Measurements from ENCODE around the gene CCRL2.

The CCRL2 gene, protein sequence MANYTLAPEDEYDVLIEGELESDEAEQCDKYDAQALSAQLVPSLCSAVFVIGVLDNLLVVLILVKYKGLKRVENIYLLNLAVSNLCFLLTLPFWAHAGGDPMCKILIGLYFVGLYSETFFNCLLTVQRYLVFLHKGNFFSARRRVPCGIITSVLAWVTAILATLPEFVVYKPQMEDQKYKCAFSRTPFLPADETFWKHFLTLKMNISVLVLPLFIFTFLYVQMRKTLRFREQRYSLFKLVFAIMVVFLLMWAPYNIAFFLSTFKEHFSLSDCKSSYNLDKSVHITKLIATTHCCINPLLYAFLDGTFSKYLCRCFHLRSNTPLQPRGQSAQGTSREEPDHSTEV

DNA sequence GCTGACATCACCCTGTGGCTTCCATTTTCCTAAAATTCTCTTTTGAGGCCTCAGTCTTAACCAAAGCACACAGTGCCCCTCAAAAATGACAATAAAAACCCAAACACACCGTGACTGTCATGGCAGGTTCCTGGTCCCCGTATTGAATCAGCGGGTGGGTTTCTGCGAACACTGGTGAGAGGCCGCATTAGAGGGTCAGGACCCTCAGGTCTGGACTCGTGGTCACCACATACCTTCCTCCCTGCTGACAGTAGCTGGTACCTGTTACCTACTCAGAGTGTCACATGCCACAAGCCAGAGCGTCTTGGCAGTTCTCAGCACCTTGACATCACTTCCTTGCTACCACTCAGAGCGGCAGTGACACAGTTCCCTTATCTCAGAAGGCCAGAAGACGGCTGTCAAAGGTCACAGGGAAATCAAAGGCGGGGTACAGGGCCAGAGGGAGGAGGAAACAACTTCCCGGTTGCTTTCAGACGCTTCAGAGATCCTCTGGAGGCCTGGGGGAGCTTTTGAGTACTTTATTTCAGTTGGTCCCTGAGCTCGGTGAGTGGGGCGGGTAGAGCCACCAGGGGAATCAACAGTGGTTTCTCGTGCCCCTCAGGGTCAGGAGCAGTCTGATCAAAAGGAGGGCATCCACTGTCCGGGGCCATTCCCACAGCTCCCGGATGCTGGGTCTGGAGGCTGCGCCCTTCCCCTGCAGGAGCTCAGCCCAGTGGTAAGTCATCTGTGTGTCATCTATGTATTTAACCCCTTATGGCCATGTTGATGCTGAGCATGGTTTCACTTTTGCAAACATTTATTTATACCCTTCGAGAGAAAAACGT, at the start of gene CCRL2, which contains the start of gene CCR5AS:
CCRL2 (plus strand) TSS at position 472 of the 824 bp plus-strand sequence. CDS start 821 bp downstream, outside the sequence.
CCR5AS (minus strand) TSS at position 279 of the 824 bp plus-strand sequence.
- peak; percentile 4 for DNase-seq (ENCODE audit: low read depth)

DNA sequence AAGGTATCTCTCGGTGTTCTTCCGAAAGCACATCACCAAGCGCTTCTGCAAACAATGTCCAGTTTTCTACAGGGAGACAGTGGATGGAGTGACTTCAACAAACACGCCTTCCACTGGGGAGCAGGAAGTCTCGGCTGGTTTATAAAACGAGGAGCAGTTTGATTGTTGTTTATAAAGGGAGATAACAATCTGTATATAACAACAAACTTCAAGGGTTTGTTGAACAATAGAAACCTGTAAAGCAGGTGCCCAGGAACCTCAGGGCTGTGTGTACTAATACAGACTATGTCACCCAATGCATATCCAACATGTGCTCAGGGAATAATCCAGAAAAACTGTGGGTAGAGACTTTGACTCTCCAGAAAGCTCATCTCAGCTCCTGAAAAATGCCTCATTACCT, 48.6 kb upstream of the CCRL2 start:
- DNase-seq (ENCODE audit: low read depth), result no peak

DNA sequence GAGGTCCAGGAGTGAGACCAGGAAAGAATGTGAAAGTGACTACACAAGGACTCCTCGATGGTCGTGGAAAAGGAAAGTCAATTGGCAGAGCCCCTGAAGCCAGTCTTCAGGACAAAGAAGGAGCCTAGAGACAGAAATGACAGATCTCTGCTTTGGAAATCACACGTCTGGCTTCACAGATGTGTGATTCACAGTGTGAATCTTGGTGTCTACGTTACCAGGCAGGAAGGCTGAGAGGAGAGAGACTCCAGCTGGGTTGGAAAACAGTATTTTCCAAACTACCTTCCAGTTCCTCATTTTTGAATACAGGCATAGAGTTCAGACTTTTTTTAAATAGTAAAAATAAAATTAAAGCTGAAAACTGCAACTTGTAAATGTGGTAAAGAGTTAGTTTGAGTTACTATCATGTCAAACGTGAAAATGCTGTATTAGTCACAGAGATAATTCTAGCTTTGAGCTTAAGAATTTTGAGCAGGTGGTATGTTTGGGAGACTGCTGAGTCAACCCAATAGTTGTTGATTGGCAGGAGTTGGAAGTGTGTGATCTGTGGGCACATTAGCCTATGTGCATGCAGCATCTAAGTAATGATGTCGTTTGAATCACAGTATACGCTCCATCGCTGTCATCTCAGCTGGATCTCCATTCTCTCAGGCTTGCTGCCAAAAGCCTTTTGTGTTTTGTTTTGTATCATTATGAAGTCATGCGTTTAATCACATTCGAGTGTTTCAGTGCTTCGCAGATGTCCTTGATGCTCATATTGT, 47.1 kb upstream of the CCRL2 start:
- no peak for DNase-seq (ENCODE audit: low read depth)

DNA sequence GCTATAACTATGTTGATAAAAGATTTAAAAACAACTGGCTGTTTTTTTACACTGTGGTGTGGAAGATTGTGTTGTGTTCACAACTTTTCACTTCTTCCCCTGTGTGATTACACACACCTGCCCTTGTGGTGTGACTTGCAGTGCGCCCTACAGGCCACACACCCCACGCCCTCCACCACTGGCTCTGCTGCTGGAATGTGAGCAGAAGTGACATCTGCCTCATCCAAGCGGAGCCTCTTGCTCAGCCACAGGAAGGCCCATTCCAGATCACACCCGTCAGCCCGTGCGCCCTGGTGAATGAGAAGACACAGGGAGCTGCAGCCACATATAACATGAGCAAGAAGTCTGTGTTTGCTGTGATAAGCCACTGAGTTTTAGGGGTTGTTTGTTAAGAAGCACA, 46.2 kb upstream of the CCRL2 start:
- no peak for DNase-seq (ENCODE audit: low read depth)

DNA sequence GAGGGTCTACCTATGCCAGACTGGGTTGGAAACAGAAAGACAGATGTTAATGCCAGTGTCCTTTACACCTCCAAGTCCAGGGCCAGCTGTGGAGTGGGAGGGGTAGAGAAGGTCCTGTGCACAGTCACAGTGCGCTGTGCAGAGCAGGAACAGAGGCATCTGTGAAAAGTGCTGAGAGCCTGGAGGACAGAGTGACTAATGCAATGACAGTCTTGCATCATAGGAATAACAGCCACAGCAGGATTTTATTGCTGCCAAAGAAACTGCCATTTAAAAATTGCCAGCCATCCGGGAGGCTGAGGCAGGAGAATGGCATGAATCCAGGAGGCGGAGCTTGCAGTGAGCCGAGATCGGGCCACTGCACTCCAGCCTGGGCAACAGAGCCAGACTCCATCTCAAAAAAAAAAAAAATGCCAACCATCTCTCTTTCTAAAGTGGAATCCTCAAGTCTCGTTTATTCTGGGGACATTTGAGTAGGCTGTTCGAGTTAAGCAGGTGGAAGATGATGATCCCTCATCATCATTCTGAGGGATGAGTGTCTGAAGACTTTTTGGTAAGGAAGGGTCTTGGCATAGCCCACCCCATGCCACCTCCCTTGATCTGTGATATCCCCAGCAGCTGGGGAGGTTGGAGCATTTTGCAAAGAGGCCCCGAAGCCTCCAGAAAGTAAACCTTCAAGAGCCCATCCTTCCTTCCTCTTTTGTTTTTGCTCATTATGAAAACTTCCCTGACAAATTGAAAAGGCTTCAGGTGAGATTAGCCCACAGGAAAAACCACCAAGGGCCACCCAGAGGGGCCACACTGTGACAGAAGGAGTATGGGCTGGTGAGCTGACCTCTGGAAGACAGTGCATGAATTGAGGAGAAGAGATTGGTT, 45.4 kb upstream of the CCRL2 start:
- DNase-seq (ENCODE audit: low read depth), result no peak

DNA sequence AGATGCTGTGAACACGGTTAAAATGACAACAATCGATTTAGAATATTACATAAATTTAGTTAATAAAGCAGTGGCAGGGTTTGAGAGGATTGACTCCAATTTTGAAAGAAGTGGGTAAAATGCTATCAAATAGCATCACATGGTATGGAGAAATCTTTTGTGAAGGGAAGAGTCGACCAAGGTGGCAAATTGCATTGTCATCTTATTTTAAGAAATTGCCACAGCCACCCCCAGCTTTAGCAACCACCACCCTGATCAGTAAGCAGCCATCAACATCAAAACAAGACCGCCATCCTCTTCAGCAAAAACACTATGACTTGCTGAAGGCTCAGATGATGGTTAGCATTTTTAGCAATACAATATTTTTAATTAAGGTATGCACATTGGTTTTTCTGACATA, 42.0 kb upstream of the CCRL2 start:
- DNase-seq (ENCODE audit: low read depth), result no peak

DNA sequence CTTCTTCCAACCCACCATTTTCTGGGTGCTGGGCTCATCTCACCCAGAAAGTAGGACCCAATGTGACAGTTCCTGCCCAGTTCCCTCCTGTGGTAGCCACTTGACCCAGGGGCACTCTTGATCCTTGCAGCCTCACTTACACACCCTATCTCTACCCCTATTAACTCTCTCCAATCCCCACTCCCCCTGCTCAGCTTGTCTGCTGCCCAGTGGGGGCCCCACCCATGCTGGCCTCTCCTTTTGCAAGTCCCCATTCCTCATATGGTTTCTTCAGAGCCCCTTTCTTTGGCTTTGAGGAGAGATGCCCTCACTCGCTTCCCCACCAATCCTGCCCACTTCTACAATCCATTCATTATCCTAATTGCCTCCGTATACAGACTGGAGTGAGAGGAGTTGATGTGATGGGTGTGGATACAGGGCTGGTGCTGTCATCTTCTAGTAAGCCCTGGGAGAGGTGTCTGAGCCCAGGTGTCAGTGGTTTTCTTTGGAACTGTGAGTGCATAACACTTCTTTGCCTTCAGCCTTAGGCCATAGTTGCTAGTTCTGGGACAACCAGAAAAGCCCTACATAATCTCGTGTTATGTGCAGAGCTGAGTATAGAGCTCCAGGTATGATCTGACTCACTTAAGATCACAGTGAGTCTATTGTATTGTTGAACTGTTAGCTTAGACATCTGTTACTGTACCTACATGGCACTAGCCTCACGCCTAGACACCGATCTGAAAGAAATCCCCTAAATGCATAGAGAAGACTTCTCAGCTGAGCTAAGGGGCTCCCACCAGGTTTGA, 41.1 kb upstream of the CCRL2 start:
- no peak for DNase-seq (ENCODE audit: low read depth)

DNA sequence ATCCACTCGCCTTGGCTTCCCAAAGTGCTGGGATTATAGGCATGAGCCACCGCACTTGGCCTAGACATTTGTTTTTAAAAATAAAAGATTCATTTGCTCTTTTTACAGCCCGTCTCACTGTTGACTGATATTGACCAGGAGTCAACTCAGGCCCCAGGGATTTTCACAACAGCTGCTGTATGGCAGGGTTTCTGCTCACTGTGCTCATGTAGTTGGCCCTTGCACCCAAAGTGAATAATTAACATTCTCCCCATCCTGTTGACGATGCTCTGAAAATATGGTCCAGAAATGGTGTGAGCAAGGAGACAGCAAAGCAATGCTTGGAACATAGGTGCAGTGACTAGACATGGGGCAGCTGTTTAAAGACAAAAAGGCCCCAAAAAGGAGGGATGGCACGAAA, 39.2 kb upstream of the CCRL2 start:
- DNase-seq (ENCODE audit: low read depth), result no peak

DNA sequence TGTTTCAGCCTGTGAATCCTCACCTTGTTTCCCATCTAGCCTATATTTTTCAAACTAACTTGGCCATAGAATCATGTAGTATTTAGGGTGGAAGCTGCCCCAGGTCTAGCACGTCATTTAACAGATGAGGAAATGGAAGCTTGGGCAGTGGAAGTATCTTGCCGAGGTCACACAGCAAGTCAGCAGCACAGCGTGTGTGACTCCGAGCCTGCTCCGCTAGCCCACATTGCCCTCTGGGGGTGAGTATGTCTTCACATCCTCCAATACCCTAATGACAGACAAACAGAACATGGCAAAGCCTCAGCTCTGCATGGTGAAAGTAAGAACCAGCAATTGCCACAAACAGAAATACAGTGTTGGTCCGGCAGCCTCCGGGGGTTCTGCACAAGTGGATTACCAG, 38.5 kb upstream of the CCRL2 start:
- DNase-seq (ENCODE audit: low read depth), result peak; percentile 41

DNA sequence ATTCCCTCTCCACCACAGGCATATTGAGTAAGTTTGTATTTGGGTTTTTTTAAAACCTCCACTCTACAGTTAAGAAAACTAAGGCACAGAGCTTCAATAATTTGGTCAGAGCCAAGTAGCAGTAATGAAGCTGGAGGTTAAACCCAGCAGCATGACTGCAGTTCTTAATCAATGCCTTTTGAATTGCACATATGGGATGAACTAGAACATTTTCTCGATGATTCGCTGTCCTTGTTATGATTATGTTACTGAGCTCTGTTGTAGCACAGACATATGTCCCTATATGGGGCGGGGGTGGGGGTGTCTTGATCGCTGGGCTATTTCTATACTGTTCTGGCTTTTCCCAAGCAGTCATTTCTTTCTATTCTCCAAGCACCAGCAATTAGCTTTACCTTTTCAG, 37.9 kb upstream of the CCRL2 start:
- DNase-seq (ENCODE audit: low read depth), result no peak

DNA sequence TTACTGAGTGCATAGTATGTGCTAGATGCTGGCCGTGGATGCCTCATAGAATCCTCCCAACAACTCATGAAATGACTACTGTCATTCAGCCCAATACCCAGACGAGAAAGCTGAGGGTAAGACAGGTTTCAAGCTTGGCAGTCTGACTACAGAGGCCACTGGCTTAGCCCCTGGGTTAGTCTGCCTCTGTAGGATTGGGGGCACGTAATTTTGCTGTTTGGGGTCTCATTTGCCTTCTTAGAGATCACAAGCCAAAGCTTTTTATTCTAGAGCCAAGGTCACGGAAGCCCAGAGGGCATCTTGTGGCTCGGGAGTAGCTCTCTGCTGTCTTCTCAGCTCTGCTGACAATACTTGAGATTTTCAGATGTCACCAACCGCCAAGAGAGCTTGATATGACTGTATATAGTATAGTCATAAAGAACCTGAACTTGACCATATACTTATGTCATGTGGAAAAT, 37.4 kb upstream of the CCRL2 start:
- peak; percentile 24 for DNase-seq (ENCODE audit: low read depth)

DNA sequence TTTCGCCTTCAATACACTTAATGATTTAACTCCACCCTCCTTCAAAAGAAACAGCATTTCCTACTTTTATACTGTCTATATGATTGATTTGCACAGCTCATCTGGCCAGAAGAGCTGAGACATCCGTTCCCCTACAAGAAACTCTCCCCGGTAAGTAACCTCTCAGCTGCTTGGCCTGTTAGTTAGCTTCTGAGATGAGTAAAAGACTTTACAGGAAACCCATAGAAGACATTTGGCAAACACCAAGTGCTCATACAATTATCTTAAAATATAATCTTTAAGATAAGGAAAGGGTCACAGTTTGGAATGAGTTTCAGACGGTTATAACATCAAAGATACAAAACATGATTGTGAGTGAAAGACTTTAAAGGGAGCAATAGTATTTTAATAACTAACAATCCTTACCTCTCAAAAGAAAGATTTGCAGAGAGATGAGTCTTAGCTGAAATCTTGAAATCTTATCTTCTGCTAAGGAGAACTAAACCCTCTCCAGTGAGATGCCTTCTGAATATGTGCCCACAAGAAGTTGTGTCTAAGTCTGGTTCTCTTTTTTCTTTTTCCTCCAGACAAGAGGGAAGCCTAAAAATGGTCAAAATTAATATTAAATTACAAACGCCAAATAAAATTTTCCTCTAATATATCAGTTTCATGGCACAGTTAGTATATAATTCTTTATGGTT, 36.1 kb upstream of the CCRL2 start, which contains the start of gene CCR5:
CCR5 (plus strand) TSS at position 108 of the 680 bp plus-strand sequence. CDS start 1,957 bp downstream, outside the sequence.
- no peak for DNase-seq (ENCODE audit: low read depth)

DNA sequence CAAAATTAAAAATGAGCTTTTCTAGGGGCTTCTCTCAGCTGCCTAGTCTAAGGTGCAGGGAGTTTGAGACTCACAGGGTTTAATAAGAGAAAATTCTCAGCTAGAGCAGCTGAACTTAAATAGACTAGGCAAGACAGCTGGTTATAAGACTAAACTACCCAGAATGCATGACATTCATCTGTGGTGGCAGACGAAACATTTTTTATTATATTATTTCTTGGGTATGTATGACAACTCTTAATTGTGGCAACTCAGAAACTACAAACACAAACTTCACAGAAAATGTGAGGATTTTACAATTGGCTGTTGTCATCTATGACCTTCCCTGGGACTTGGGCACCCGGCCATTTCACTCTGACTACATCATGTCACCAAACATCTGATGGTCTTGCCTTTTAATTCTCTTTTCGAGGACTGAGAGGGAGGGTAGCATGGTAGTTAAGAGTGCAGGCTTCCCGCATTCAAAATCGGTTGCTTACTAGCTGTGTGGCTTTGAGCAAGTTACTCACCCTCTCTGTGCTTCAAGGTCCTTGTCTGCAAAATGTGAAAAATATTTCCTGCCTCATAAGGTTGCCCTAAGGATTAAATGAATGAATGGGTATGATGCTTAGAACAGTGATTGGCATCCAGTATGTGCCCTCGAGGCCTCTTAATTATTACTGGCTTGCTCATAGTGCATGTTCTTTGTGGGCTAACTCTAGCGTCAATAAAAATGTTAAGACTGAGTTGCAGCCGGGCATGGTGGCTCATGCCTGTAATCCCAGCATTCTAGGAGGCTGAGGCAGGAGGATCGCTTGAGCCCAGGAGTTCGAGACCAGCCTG, 35.3 kb upstream of the CCRL2 start:
- DNase-seq (ENCODE audit: low read depth), result no peak

DNA sequence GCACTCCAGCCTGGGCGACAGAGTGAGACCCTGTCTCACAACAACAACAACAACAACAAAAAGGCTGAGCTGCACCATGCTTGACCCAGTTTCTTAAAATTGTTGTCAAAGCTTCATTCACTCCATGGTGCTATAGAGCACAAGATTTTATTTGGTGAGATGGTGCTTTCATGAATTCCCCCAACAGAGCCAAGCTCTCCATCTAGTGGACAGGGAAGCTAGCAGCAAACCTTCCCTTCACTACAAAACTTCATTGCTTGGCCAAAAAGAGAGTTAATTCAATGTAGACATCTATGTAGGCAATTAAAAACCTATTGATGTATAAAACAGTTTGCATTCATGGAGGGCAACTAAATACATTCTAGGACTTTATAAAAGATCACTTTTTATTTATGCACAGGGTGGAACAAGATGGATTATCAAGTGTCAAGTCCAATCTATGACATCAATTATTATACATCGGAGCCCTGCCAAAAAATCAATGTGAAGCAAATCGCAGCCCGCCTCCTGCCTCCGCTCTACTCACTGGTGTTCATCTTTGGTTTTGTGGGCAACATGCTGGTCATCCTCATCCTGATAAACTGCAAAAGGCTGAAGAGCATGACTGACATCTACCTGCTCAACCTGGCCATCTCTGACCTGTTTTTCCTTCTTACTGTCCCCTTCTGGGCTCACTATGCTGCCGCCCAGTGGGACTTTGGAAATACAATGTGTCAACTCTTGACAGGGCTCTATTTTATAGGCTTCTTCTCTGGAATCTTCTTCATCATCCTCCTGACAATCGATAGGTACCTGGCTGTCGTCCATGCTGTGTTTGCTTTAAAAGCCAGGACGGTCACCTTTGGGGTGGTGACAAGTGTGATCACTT, 34.3 kb upstream of the CCRL2 start:
- no peak for DNase-seq (ENCODE audit: low read depth)

DNA sequence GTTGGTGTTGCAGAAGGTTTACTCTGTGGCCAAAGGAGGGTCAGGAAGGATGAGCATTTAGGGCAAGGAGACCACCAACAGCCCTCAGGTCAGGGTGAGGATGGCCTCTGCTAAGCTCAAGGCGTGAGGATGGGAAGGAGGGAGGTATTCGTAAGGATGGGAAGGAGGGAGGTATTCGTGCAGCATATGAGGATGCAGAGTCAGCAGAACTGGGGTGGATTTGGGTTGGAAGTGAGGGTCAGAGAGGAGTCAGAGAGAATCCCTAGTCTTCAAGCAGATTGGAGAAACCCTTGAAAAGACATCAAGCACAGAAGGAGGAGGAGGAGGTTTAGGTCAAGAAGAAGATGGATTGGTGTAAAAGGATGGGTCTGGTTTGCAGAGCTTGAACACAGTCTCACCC, 32.3 kb upstream of the CCRL2 start:
- no peak for DNase-seq (ENCODE audit: low read depth)

DNA sequence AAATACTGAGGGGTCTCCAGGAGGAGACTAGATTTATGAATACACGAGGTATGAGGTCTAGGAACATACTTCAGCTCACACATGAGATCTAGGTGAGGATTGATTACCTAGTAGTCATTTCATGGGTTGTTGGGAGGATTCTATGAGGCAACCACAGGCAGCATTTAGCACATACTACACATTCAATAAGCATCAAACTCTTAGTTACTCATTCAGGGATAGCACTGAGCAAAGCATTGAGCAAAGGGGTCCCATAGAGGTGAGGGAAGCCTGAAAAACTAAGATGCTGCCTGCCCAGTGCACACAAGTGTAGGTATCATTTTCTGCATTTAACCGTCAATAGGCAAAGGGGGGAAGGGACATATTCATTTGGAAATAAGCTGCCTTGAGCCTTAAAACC, 31.8 kb upstream of the CCRL2 start:
- DNase-seq (ENCODE audit: low read depth), result no peak

DNA sequence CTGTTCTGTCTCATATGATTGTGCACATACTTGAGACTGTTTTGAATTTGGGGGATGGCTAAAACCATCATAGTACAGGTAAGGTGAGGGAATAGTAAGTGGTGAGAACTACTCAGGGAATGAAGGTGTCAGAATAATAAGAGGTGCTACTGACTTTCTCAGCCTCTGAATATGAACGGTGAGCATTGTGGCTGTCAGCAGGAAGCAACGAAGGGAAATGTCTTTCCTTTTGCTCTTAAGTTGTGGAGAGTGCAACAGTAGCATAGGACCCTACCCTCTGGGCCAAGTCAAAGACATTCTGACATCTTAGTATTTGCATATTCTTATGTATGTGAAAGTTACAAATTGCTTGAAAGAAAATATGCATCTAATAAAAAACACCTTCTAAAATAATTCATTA, 31.2 kb upstream of the CCRL2 start:
- no peak for DNase-seq (ENCODE audit: low read depth)

DNA sequence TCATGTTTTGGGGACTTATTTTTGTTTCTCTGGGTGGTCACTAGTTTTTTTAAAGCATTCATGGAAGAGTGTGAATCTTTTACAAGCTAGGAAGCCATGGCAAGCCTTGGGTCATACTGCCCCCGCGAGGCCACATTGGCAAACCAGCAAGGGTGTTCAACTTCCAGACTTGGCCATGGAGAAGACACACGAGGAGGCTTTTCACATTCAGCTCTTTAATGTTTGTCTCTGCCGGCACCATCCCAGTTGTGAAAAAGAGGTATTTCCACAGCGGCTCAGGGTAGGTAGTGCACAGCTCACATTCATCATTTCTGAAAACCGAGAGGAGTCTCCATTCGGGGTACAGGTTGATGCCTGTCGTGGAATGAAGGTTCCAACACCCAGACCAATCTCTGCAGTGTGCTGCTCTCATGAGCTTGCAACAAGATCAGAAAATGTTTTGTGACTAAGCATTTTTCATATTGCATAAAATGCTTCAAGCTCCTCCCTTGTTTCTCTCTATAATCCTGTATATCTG, 28.6 kb upstream of the CCRL2 start:
- peak; percentile 49 for DNase-seq (ENCODE audit: low read depth)
